ENCODE data around the gene NFATC2IP. TPM values are rescaled to one million over a fixed set of nuclear protein-coding genes. Genes with fewer than 3 reads are reported as not detected.
"Not testable (repeated sequence)": the region's sequence is repeated elsewhere in the genome, so short reads cannot be mapped to it uniquely, and the experiment has no call there.

The NFATC2IP gene
- total RNA-seq, 1 donor from 2014 or later: 39.5 TPM

GRCh38 chr16:28991687-28992086 lies 41.0 kb downstream of the NFATC2IP start:
- Mint-ChIP-seq H3K27me3 (ENCODE audit: unreplicated experiment) (no peaks in the 10 kb centered on the region), H3K36me3 (ENCODE audit: unreplicated experiment) (peaks cover 16% of the 10 kb centered on the region), H3K9me3 (ENCODE audit: unreplicated experiment) (peaks cover 7% of the 10 kb centered on the region), H3K4me1 (ENCODE audit: unreplicated experiment) (no peaks in the 10 kb centered on the region), H3K4me3 (ENCODE audit: unreplicated experiment) (no peak overlapping the region), H3K27ac (ENCODE audit: unreplicated experiment) (no peak overlapping the region)
- no peak for DNase-seq (ENCODE audit: extremely low spot score, unreplicated experiment)
- TF ChIP-seq CTCF (IDR thresholded peaks at IDR 0.05): no peak

- Mint-ChIP-seq H3K4me3 (ENCODE audit: unreplicated experiment) (no peak overlapping the region), H3K27me3 (ENCODE audit: unreplicated experiment) (no peaks in the 10 kb centered on the region), H3K27ac (ENCODE audit: unreplicated experiment) (no peak overlapping the region), H3K36me3 (ENCODE audit: unreplicated experiment) (peaks cover 9% of the 10 kb centered on the region), H3K4me1 (ENCODE audit: unreplicated experiment) (no peaks in the 10 kb centered on the region), H3K9me3 (ENCODE audit: unreplicated experiment) (peaks cover 1% of the 10 kb centered on the region)
- no peak for DNase-seq (ENCODE audit: extremely low spot score, unreplicated experiment)
- no peak for TF ChIP-seq CTCF (IDR thresholded peaks at IDR 0.05)
These were observed 41.8 kb downstream of the NFATC2IP start for GRCh38 chr16:28992496-28992895.

- DNase-seq (ENCODE audit: extremely low spot score, unreplicated experiment): no peak
- Mint-ChIP-seq H3K36me3 (ENCODE audit: unreplicated experiment) (no peaks in the 10 kb centered on the region), H3K9me3 (ENCODE audit: unreplicated experiment) (no peaks in the 10 kb centered on the region), H3K27me3 (ENCODE audit: unreplicated experiment) (peaks cover 23% of the 10 kb centered on the region), H3K4me3 (ENCODE audit: unreplicated experiment) (no peak overlapping the region), H3K4me1 (ENCODE audit: unreplicated experiment) (no peaks in the 10 kb centered on the region), H3K27ac (ENCODE audit: unreplicated experiment) (no peak overlapping the region)
- no peak for TF ChIP-seq CTCF (IDR thresholded peaks at IDR 0.05)
These were observed 48.1 kb downstream of the NFATC2IP start for GRCh38 chr16:28998837-28999236.

GRCh38 chr16:28999577-28999976 lies 48.8 kb downstream of the NFATC2IP start:
- TF ChIP-seq CTCF (IDR thresholded peaks at IDR 0.05): no peak
- Mint-ChIP-seq H3K27me3 (ENCODE audit: unreplicated experiment) (peaks cover 27% of the 10 kb centered on the region), H3K9me3 (ENCODE audit: unreplicated experiment) (no peaks in the 10 kb centered on the region), H3K4me3 (ENCODE audit: unreplicated experiment) (no peak overlapping the region), H3K4me1 (ENCODE audit: unreplicated experiment) (no peaks in the 10 kb centered on the region), H3K36me3 (ENCODE audit: unreplicated experiment) (no peaks in the 10 kb centered on the region), H3K27ac (ENCODE audit: unreplicated experiment) (no peak overlapping the region)
- DNase-seq (ENCODE audit: extremely low spot score, unreplicated experiment): no peak

- Mint-ChIP-seq H3K4me3 (ENCODE audit: unreplicated experiment) (no peak overlapping the region), H3K27ac (ENCODE audit: unreplicated experiment) (no peak overlapping the region), H3K4me1 (ENCODE audit: unreplicated experiment) (no peaks in the 10 kb centered on the region), H3K36me3 (ENCODE audit: unreplicated experiment) (no peaks in the 10 kb centered on the region), H3K9me3 (ENCODE audit: unreplicated experiment) (no peaks in the 10 kb centered on the region), H3K27me3 (ENCODE audit: unreplicated experiment) (peaks cover 31% of the 10 kb centered on the region)
- no peak for TF ChIP-seq CTCF (IDR thresholded peaks at IDR 0.05)
- no peak for DNase-seq (ENCODE audit: extremely low spot score, unreplicated experiment)
These were observed 49.3 kb downstream of the NFATC2IP start for GRCh38 chr16:29000019-29000418.

- H3K4me3 Mint-ChIP-seq (ENCODE audit: unreplicated experiment); H3K36me3 Mint-ChIP-seq (ENCODE audit: unreplicated experiment); H3K9me3 Mint-ChIP-seq (ENCODE audit: unreplicated experiment); H3K4me1 Mint-ChIP-seq (ENCODE audit: unreplicated experiment); H3K27ac Mint-ChIP-seq (ENCODE audit: unreplicated experiment); DNase-seq (ENCODE audit: extremely low spot score, unreplicated experiment): not testable (repeated sequence)
- peaks cover 33% of the 10 kb centered on the region for H3K27me3 Mint-ChIP-seq (ENCODE audit: unreplicated experiment)
These were observed 53.9 kb downstream of the NFATC2IP start for GRCh38 chr16:29004496-29005139.

All from osteocyte (in vitro differentiated cells).